ENCODE data around the gene DEGS2.

Gene DEGS2

DNA sequence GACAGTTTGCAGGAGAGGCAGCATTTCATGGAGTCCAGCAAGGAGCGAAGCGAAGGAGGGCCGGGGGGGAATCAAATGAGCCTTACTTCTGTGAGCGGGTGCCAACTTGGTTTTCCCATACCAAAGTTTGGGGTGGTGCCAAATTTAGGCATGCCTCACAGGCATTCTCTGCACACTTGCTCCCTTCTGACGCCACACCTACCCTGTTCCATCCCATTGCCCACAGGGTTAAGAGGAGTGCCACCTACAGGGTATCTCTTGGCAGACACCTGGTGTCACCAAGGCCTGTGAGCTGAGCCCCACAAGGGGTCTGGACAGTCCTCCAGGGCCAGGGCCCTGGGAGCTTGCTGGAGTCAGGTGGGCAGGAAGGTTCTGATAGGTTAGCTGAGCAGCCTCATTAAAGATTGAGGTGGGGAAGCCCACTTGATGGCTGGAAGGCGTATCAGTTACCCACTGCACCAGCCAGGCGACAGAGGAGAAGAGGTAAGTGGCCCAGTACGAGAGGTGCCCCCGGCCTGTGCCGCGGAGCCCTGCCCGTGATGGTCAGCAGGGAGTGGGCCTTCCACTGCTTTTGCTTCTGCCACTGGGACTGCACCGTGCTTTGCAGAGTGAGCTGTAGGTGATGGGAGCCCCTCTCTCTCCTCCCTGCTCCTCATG is 45.2 kb downstream of the DEGS2 start:
- DNase-seq (ENCODE audit: low spot score), result no peak

DNA sequence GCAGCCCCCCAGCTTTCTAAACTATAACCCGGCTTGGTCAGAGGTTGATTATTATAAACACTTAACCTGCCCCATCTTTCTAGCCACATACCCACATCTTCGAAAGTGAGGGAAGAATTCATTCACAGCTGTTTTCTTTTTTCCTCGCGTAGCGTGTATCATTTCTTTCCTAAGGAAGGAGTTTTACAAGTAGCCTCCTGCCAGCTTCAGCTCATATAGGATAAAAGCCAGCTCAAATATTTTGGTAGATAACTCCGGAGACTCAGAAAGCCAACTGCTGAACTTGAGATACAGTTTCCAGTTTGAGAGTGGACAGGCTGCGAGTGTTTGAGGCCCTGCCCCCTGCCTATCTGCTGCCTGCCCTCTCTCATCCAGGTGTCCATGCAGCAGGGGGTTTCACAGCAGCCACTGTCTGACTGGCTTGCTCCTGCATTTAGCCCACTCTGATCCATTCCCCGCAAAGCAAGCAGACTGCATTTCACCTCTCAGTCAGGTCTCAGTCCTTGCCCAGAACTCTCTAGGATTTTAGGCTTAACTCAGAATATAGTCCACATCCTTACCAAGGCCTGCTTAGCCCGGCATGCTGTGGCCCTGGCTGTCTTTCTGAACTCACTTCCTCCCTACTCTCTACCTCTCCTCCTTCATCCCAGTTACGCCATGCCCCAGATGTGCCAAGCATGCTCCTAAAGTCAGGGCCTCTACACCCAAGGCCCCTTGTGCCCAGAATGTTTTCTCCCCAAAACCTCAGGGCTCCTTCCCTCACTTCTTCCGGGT is 47.3 kb downstream of the DEGS2 start:
- no peak for DNase-seq (ENCODE audit: low spot score)

DNA sequence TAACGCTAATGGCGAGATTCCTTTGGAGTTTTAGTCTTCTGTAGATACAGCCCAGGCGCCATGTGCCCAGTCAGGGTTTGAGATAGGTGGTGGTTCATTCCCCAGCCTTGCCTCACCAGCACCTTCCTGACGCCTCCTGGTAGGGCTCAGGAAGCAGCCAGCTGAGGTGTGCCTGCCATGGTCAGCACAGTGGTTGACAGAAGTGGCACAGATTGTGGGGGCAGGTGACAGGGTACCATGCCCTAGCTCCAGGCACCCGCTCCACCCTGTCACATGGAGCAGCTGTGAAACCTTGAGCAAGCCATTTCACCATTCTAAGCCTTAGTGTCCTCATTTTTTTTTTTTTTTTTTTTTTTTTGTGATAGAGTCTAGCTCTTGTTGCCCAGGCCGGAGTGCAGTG is 48.6 kb downstream of the DEGS2 start:
- DNase-seq (ENCODE audit: low spot score), result no peak

DNA sequence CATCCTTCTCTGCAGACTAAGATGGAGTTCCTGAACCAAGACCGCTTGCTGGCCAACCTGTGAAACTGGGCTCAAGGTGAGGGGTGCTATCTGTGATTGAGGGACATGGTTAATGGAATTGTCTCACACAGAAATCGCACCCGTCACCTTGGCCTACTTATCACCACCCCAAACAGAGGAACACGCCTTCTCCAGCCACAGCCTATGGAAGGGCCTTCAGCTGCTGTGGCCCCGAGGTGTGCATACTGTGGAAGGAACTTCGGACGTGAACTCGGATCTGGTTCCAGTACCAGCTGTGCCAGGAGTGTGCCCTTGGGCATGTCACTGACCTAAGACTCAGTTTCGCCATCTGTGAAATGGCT is 49.9 kb downstream of the DEGS2 start:
- DNase-seq (ENCODE audit: low spot score), result no peak

DNA sequence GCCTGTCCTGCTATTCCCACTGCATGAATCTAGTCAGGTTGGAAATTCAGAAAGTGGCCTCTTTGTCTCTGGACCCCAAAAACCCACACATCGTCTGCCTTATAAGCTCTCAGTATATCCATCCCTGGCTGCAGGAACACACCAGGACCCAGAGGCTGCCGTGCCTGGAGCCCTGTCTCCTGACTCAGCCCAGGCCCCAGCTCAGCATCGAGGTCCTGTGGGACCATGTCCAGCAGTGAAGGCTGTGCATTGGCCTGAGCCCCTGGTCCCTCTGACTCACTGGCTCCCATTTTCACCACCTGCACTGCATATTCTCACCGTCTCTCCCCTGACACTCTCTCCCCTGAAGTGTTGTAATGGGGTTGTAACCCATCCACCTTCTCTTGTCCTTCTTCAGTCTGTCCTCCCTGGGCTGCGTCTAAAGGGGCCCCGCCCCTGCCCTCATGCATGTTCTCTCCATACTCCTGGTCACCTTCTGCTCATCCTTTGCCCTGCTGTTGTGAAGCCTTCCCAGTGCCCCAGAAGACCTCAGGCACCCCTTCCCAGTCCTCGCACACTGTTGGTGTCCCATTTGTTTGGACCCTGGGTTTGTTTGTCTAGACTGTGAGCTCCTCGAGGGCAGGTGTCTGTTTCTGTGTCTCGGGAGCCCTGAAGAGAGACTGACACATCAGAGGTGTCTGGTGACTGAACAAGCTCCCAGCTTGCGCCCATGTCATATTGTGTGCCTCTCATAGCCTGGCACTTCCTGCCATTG is 50.4 kb downstream of the DEGS2 start:
- DNase-seq (ENCODE audit: low spot score), result no peak

DNA sequence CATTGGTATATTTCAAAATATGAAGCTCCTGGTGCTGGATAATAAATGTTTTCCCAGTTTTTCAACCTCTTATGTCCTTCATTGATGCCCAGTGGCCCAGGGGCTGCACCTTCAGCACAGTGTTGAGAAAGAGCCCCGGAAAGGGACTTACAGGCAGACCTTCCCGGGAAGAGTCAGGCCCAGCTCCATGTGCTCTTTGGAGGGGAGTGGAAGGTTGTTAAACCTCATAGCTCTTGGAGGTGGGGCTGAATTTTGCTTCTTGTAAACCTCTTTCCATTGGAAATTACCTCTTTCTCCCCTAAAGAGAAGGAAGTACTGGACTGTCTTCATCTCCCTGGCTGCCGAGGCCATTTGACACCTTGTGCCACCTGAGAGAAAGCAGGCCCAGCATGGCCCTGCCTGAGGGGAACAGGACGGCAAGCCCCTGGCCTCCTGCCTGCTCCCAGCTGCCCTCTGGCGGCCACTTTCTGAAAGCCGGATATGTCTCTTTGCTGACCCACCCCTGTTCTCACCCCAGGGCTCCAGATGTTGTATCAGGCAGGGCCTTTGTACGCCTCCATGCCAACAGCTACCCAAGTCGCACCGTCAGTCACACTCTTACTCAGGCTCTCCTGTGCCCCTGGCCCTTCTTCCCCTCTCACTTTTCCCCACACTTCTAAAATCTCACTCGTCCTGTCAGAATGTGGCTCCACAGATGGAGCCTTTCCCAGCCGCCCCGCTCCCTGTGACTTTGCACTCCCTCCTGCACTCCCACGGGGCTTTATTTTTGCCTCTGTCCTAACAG is 51.2 kb downstream of the DEGS2 start:
- peak; percentile 85 for DNase-seq (ENCODE audit: low spot score)

DNA sequence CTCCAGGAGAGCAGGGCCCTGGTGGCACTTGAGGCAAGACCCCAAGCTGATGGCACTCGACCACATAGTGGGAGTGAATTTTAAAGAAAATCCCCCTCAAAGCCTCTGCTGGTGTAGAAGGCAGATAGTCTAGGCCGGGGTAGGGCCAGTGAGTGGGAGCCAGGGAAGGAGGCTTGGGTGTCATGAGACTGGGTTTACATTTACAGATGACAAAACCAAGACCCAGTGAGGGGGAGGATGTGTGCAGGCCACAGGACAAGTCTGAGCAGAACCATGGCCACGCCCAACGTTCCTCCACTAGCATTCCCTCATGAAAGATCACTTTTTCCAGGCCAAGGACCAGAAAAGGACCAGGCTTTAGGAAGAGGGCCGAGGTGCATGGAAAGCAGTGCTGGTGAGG is 52.2 kb downstream of the DEGS2 start:
- DNase-seq (ENCODE audit: low spot score), result no peak

DNA sequence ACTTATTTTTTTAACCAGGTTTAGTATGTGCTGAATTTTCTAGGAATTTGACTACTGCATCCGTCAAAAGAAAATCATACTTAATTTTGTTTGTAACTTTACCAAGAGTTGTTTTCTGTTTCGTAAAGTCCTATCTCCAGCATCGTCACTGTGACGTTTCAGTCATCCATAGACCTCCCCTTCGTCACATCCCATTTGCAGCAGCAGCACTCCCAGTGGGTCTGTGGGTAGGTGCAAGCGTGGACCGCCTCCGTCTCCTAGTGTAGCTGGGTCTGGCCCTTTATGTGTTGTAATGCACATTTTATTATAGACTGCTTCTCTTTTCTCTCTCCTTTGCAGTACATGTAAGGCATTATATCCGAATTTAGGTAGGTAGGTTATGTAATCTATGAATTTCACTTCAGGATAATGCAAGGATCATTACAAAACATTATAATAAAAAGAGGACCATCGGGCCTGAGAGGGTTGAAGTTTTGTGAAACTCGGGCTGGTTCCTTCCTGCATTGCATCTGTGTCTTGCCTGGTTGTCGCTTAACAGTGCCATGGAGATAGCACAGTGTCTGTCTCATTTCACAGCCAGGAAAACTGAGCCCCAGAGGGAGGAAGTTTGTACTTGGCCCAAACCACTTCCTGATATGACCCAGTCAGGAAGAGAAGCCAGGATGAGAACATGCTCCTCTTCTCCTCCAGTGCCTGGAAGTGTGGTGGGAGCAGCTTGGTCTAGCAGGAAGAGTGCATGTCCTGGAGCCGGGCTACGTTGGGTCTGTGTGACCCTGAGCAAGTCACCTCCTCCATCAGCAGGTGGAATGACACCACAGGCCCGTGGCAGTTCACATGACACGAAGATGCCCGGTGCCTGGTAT is 53.0 kb downstream of the DEGS2 start:
- no peak for DNase-seq (ENCODE audit: low spot score)

DNA sequence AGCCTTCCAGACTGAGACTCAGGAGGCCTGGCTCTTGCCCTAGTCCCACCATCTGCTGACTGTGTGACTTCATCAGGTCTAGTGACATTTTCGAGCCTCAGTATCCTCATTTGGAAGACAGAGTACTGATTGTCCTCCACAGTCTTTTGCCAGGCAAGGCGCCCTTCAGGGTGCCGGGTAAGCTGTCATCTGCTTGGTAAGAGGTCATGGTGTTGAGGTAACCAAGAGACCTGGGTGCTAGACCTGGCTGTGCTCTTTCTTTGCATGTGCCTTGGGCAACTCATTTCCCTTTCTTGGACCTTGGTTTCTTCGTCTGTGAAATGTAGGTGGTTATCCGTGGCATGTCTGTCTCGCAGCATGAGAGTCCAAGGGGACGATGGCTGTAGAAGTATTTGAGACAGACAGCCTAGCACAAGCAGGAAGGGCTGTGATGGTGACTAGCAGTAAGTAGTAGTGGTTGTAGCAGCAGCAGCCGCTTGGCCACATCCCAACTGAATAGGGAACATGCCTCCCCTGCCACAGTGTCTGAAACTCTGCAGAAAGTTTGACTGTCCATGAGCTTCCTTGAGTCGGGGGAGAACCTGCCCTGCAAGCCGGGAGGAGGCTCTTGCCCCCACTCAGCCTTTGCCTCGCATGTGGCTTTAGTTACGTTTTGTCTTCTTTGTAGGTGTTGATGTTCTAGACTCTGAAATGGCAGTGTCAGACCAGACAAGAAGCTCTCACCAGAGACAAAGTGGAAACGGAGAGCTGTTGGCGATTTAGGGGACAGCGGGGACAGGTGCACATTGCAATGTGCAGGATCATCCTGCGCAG is 53.9 kb downstream of the DEGS2 start:
- DNase-seq (ENCODE audit: low spot score), result peak; percentile 68

DNA sequence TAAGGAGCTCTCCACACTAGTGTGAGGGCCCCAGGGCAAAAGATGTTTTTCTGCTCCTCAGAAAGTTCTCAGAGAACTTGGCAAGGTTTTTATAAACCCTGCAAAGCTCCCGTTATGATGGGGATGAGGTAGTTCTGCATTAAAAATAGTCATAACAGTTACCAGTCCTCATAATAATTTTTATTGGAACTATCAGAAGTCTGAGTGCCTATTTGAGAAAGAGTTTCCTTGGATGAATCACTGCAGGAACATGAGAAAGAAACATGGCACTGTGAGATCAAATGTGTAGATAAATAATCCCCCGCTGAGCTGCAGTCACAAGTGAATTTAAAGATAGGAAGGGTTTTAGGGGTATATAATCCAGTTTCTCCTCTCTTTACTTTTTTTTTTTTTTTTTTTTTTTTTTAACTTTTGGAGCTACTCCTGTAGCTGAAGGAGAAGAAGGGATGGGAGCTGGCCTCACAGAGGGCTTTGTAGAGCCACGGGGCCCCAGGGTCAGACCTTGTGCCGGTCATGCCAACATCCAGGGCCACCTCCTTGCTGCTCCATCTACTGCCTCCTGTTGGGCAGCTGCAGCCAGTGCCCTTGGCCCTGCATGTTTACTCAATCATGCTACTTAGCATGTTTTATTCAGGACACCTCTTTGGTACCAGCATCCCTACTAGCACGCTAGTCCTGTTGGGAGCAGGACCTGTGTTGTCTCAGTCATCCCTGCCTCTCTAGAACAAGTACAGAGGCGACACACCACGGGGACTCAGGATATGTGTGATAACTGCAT is 54.7 kb downstream of the DEGS2 start:
- DNase-seq (ENCODE audit: low spot score), result no peak

DNA sequence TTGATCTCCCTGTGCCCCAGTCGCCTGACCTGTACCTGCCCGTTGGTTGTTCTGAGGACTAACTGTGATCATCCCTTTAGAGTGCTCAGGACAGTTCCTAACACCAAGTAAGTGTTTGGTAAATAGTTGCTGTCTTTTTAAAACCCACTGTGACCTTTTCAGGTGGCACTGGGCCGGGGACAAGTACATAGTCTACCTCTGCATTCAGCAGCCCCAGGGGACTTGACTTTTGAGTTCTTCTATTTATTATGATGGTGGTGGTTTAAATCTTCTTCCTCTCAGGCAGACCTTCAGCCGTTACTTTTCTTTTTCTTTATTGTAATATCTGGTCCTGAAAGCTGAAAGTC is 55.5 kb downstream of the DEGS2 start:
- DNase-seq (ENCODE audit: low spot score), result no peak

DNA sequence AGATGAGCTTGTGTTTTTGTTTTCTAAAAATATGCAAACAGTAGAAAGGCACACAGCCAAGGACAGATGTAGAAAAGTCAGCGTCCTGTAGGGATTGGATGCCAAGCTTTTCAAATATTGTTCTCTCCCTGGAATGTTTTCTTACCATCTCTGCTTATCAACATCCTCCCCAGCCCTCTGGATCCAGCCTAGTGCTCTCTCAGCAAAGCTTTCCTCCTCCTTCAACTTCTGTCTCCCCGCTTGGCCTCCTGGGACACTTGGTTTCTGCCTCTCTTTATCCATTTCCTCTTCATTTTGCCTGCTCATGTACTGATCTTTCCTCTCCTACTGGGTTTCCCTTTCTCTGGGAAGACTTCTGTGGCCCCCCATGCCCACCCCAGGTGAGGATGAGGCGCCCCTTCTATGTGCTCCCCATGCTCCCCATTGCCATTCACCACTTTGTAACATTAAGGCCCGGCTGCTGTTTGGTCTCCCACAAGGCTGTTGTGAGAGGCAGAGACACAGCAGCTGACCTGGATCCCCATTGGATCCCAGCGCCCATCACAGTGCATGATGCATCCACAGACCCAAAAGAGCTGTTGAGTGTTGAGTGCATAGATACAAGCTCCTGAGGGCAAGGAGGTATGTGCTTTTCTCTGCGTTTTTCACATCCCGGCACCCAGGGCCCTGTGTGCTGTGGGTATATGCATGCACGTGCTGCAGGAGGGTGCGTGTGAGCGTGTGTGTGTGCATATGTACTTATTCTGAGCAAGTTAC is 56.0 kb downstream of the DEGS2 start:
- DNase-seq (ENCODE audit: low spot score), result peak; percentile 48

DNA sequence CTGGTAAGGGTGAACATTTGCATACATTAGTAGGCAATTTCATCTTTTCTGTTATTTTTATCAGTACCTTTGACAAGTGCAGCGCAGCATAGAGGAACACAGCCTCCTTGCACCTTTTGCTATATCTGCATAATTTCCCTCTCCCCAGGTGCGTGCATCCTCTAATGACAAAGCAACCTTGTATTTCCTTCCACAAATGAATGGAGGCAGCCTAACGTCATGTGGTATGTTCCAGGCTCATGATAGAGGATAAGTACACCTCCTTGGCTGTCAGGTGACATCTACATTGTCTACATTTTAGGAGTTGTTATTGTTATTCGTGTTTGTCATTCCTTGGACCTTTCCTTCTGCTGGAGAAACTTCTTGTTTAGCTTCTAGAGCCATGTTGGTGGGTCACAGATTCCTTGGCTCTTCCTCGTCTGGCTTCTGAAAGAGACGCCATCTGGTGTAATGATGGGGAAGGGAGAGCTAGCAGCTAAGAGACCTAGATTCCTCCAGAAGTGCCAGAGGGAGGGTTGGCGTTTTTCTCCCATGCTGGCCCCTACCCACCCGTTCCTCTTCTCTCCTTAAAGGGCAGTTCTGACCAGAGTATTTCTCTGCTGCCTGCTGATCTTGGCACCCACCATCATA is 57.2 kb downstream of the DEGS2 start:
- no peak for DNase-seq (ENCODE audit: low spot score)

DNA sequence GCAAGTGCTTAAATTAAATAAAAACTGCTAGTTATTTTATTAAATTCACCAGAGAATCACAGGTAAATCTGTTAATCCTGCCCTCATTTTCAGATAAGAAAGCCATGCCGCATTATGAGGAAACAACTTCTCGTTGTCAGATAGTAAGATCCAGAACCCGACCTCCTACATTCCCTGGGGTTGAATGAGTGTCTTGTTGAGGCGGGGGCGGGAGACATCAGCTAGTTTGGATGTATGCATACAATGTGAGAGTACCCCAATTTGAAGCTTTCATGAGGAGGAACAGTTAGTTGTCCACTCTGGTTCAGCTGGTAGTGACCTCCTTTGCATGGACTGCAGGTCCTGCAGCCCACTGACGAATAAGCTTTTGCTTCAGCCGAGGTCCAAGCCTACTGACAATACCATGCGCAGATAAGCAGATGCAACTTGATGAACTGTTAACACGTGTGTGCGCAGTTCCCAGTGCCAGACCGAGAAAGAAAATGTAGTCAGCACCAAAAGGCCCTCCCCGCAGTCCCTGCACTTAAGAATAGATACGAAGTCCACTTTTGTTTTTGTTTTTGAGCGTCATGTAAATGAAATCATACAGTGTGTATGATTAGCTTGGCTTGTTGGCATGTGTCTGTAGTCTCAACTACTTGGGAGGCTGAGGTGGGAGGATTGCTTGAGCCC is 59.3 kb downstream of the DEGS2 start:
- DNase-seq (ENCODE audit: low spot score), result no peak

DNA sequence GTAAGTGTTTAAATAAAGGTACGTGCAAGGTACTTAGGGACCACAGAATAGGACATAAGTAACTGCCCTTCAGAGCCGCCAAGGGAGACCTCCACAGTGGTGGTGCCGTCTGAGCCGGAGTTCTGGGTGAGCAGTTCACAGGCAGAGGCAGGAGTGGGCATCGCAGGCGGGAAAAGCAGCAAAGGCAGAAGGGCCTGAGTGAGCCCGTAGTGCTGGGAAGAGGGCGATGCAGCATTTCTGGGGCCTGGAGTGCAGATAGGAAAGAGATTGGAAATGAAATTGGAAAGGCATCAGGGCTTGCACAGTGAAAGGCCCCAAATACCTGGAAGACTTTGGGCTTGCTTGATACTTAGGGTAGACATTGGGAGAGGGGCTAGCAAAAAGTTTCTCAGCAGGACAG is 61.3 kb downstream of the DEGS2 start:
- no peak for DNase-seq (ENCODE audit: low spot score)

DNA sequence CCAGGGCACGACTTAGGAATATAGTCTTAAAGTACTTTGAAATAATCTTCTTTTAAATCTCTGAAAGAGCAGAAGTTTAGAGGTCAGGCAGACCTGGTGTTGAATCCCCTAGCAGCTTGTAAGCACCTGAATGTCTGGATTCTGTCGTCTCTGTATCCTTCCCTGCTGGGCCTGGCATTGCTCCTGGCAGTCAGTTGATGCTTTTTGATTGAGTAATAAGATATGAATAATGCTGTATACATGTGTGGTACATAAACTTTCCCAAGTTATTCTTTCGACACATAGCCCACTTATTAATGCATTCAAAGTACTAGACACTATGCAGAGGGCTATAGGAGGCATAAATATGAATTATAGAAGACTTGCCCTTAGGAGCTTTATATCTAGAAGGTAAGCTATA is 62.8 kb downstream of the DEGS2 start:
- no peak for DNase-seq (ENCODE audit: low spot score)

Data from Ammon's horn (tissue), 1 donor.